ENCODE results near the gene MCM6.
A peak's percentile ranks its signal among the peaks of the same experiment; 100 is the strongest.
"Not testable (repeated sequence)": the region's sequence is repeated elsewhere in the genome, so short reads cannot be mapped to it uniquely, and the experiment has no call there.

MCM6 gene

GRCh38 chr2:135876066-135876711 lies at the start of gene MCM6:
MCM6 (minus strand) TSS chr2:135876443; CDS start chr2:135876365, 78 bp downstream.
- DNase-seq (ENCODE audit: low read depth in 2 of 2), result peak; percentile 99 to 100

DNA sequence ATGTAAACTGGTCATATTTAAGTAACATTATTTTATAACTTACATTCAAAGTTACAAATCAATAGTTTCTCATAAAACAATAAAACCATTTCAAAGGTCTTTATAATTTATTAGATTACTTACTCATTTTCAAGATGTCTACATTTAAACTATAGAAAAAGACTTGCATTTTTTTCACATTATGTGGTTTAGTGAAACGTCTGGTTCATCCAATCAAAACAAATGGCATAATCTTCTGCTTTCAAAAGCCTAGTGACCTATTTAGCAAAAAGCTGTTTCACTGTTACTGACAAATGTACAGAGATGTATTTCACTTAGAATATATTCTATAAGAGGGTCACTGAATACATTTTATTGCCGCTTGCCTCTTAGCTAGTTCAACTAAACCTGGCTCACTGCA lies 49.3 kb upstream of the MCM6 start:
- DNase-seq (ENCODE audit: low read depth in 2 of 2), result no peak

DNA sequence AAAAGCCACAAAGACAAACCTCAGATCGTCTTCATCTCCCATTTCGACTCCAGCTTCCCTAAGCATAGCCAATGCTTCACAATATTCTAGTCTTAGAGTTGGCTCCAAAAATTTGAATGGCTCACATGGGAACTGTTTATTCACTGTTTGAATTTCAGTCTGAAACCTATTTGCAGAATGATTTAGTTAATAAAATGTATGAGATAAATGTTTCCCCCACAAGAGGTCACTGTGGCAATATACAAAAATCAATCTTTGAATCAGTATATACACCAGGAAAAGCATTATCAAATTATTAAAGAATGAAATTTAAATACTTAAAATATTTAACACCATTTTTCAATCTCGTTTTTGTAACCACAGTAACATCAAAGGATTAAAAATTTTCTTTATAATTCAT lies 40.0 kb upstream of the MCM6 start:
- no peak for DNase-seq (ENCODE audit: low read depth in 2 of 2)

DNA sequence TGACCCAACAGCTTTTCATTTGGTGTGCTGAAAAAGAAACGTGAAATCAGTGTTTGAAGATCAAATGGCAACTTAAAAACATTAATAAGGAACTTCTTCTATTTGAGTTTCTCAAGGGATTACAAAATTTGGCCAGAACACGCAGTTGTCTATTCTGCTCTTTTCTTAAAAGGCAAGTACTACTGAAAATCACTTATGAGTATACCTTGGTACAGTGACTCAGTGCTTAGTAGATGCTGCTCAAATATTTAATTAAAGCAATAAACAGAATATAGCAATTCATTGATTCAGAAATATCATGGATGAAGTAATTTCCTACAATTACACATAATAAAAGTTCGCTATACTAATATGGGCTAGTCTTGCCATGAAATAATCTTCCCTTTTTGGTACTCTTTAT lies 38.2 kb upstream of the MCM6 start:
- no peak for DNase-seq (ENCODE audit: low read depth in 2 of 2)

GRCh38 chr2:135913727-135914365 lies 37.6 kb upstream of the MCM6 start:
- DNase-seq (ENCODE audit: low read depth in 2 of 2), result peak in 1 of 2 donors; percentile 31

DNA sequence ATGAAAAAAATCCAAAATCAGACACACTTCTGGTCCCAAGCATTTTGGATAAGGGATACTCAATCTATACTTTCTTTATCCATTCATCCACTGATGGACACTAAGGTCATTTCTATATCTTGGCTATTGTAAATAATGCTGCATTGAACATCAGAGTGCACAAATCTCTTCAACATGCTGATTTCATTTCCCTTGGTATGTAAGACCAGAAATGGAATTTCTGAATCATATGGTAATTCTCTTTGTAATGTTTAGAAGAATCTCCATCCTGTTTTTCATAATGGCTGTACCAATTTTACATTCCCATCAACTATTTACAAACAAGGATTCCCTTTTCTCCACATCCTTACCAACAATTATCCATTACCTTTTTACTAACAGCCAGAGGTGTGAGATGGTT lies 33.7 kb upstream of the MCM6 start:
- DNase-seq (ENCODE audit: low read depth in 2 of 2), result no peak

DNA sequence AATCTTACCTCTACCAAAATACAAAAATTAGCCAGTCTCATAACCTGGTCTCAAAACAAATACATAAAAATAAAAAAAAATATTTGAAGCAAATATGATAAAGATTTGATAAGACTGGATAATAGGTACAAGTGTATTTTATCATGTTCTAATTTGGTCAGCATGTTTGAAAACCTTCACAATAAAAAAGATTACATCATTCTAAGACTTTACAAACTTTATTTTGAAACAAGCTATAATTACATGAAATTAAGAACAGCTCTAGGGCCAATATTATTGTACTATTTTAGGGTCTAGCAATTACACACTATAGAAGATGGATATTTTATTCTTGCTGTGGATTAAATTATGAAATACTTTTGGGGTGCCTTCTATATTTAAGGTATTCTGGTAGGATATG lies 29.4 kb upstream of the MCM6 start:
- no peak for DNase-seq (ENCODE audit: low read depth in 2 of 2)

DNA sequence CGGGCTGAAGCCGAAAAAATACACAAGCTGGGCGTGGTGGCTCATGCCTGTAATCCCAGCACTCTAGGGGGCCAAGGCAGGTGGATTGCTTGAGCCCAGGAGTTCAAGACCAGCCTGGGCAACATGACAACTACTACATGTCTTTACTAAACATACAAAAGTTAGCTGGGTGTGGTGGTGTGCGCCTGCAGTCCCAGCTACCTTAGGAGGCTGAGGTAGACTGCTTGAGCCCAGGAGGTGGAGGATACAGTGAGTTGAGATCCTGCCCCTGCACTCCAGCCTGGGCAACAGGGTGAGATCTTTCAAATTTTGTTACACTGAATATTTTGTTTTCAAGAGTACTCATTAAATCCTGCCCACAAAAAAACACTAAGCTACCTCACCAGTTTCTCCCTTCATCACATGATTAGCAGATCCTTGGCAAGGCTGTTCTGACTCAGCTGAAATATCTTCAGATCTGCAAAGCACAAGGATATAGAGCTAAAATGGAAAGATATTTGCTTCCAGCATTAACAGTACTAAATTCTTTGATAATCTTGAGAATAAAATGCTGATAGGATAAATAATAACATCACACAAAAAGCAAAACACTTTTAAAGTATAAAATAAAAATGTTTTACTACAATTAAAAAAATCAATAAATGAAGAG lies 28.2 kb upstream of the MCM6 start:
- no peak for DNase-seq (ENCODE audit: low read depth in 2 of 2)

DNA sequence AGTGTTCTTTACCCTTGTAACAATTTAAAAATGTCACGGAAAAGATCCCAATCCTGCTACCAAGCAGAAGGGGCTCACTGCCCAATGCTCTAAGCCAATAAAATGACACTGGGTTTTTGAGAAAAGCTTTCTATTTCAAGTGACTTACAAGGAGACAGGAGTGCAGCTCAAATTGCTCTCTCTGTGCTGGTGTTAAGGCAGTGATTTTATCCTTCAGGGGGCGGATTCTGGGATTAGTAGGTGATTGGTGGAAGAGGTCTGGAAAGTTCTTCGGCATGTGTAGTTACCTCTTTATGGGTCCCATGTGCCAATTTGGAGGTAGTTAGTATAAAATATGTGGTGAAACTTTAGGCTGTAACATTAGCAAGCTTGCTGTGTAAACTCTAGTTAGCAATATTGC lies 27.4 kb upstream of the MCM6 start:
- DNase-seq (ENCODE audit: low read depth in 2 of 2), result no peak

GRCh38 chr2:135899567-135899966 lies 23.3 kb upstream of the MCM6 start:
- no peak for DNase-seq (ENCODE audit: low read depth in 2 of 2)

- no peak for DNase-seq (ENCODE audit: low read depth in 2 of 2)
Observed at GRCh38 chr2:135898234-135898786, 22.1 kb upstream of the MCM6 start.

- no peak for DNase-seq (ENCODE audit: low read depth in 2 of 2)
Observed at GRCh38 chr2:135894930-135895329, 18.7 kb upstream of the MCM6 start.

DNA sequence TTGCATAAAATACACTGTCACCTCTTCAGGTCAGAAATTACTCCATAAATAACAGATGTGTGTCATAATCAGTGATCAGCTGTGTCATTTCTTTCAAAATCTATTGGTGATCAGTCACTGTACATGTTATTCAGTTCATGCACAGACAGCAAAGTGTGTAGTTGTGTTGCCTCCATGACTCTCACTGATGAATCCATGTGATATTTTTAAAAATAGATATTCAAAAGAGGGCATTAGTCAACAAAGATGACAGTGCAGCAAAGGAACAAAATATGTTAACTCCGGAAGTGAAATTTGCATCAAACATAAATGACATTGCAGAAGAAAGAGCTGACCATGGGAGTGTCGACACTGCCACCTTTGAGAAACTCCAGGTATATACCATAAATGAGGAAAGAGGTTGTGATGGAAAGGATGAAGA lies 17.1 kb upstream of the MCM6 start:
- no peak for DNase-seq (ENCODE audit: low read depth in 2 of 2)

DNA sequence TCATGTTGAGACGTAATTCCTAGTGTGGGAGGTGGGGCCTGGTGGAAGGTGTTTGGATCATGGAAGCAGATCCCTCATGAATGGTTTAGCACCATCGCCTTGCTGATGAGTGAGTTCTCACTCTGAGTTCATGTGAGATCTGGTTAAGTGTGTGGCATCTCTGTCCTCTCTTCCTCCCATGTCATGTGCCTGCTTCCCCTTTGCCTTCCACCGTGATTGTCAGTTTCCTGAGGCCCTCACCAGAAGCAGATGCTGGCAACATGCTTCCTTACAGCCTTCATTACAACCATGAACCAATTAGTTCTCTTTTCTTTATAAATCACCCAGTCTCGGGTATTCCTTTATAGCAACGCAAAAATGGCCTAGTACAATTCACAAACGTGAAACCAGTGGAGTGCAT lies 14.6 kb upstream of the MCM6 start:
- no peak for DNase-seq (ENCODE audit: low read depth in 2 of 2)

DNA sequence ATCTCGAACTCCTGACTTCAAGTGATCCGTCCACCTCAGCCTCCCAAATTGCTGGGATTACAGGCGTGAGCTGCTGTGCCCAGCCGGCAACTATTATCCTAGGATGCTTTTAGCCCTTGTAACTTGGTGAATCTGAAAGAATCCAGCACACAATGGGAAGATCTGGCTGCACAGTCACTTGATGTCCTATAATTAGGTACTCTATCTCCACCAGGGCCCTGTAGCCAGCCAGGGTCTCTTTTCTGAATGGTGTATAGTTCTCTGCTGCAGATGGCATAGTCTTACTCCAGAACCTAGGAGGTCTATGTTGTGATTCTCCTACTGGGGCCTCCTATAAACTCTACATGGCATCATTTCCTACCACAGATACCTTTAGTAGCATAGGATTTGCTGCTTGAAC lies 13.9 kb upstream of the MCM6 start:
- no peak for DNase-seq (ENCODE audit: low read depth in 2 of 2)

GRCh38 chr2:135888587-135888986 lies 12.3 kb upstream of the MCM6 start:
- not testable (repeated sequence) for DNase-seq (ENCODE audit: low read depth in 2 of 2)

DNA sequence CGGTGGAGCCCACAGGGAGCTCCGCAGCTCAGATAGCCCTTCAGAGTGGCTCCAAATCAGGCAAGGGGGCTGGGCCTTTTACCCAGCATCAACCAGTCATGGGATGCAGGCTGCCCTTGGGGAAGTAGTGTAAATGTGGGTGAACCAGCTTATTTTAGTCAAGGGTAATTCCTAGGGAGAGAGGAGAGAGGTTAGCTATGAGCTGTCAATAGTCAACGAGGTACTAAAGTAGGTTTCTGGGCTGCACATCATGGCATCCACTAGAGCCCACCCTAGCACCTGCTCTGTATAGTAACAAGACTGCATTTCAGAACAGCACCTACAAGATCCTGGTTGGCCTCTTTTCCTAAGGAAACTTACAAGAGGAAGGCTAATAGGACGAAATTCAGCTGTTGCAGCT lies 9.5 kb upstream of the MCM6 start:
- DNase-seq (ENCODE audit: low read depth in 2 of 2), result no peak

DNA sequence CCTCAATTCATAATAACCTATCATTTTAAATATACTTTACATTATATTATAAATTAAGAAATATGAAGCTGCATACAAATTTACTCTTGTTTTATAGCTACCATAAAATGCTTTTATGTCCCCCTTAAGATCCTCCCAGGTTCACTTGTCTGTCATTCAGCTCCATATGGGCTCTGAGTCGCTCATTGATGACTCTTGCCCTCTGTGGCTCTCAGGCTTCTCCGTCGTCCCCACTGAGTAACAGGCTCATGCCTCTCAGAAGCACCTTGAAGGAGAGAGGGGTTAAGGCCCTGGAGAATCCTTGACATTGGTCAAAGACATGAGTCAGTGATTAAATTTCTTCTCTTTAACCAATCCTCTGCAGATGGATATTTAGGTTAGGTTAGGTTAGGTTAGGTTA lies 6.2 kb upstream of the MCM6 start:
- no peak for DNase-seq (ENCODE audit: low read depth in 2 of 2)

DNA sequence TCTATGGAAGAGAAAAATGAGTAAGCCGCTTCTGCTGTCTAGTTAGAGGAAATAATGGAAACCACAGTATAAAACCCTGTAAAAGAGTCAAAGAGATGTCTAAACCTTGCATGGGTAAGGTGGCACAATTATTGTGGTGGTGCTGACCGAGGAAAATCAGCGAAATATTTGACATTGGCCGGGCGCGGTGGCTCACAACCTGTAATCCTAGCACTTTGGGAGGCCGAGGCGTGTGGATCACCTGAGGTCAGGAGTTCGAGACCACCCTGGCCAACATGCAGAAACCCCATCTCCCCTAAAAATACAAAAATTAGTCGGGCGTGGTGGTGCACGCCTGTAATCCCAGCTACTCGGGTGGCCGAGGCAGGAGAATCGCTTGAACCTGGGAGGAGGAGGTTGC lies 527 bp upstream of the MCM6 start:
- not testable (repeated sequence) for DNase-seq (ENCODE audit: low read depth in 2 of 2)

DNA sequence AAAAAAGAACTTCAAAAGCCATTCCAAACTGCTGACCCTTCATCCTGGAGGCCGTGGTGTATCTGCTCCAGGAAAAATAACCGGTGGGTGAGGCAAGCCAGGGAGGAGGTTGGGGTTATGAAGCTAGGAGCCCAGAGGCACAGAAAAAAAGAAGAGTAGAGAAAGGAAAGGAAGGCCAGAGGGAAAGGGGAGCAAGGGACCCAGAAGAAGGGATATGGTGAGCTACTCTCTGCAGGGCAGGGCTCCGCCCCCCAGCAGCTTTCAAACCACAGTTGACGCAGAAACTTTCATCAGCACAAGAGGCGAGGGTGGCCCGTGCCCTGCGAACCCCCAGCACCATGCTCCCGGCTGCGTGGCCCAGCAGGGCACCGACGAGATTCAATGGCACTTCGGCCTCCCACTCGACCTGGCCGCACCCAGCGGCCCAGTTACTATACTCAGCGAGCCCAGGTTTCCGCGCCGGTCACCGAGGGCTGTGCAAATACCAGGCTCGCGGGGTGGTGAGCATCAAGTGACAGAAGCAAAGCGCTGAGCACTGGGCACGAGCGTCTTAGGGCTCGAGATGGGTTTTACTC lies 665 bp downstream of the MCM6 start:
- DNase-seq (ENCODE audit: low read depth in 2 of 2), result peak; percentile 65 to 74

DNA sequence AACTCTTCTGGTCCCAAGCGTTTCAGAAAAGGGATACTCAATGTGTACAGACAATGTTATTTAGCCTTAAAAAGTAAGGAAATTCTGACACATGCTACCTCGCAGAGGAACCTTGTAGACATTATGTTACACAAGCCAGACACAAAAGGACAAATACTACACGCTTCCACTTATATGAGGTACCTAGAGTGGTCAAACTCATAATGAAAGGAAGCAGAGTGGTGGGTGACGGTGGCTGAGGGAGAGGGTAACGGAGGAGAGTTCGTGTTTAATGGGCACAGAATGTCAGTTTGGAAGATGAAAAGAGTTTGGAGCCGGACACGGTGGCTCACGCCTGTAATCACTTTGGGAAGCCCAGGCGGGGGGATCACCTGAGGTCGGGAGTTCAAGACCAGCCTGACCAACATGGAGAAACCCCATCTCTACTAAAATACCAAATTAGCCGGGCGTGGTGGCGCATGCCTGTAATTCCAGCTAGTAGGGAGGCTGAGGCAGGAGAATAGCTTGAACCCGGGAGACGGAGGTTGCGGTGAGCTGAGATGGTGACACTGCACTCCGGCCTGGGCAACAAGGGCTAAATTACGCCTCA lies 1.4 kb downstream of the MCM6 start:
- peak in 1 of 2 donors; percentile 15 for DNase-seq (ENCODE audit: low read depth in 2 of 2)

DNA sequence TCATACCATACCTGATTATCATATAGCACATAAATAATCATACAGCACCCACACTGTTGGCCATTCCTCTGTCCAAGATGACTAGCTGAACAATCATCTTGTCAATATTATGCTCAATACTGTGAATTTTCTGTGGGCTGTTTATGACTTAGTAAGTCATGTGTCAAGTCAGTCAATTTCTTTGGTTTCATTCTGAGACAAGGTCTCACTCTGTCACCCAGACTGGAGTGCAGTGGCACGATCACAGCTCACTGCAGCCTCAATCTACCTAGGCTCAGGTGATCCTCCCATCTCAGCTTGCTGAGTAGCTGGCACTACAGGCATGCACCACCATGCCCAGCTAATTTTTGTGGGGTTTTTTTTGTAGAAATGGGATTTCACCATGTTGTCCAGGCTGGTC lies 5.7 kb downstream of the MCM6 start:
- DNase-seq (ENCODE audit: low read depth in 2 of 2), result no peak

All from stimulated activated CD4-positive, alpha-beta T cell treated with anti-CD3 and anti-CD28 coated beads, Interleukin-15, amount 100 ng/mL, for 48 hours (primary cell).